H54 (cell line): ENCODE data around the gene DIS3L2.
"Not testable (repeated sequence)": the region's sequence is repeated elsewhere in the genome, so short reads cannot be mapped to it uniquely, and the experiment has no call there.

Experiments
- DNase-seq: peaks from one replicate; pipeline ENCODE4 v3.0.0; 2011; ENCODE audit warnings: low spot score, mixed read lengths; ENCODE audit not compliant: insufficient read length
- FAIRE-seq: peaks from 3 replicates; lab custom pipeline; 2011; peaks lifted over from hg19 to GRCh38; lab: Jason Lieb, UNC
- POLR2A ChIP-seq: IDR thresholded peaks from 2 replicates; pipeline ENCODE4 v1.6.1; 2011; ENCODE audit warnings: low read depth, mild to moderate bottlenecking, low read length

Gene DIS3L2

DNA sequence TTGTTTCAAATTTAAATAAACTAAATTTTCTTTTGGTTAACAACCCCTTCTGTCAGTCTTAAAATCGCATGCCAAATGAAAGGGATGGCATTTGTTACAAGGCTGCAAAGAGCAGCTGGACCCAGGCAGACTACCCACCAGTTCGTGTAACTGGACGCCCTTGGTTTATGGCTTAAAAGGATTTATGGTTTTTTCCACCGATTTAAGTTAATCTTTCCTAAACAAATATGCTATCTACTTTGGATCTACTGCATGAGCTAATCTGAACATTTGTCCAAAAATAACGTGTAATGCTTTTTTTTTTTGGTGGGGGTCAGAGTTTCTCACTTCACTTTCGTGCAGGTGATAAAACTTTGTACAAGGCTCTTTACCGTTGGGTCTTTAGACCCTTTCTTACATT lies 62.9 kb downstream of the DIS3L2 start:
- DNase-seq = no peak
- TF ChIP-seq POLR2A = no peak
- no peak for FAIRE-seq

DNA sequence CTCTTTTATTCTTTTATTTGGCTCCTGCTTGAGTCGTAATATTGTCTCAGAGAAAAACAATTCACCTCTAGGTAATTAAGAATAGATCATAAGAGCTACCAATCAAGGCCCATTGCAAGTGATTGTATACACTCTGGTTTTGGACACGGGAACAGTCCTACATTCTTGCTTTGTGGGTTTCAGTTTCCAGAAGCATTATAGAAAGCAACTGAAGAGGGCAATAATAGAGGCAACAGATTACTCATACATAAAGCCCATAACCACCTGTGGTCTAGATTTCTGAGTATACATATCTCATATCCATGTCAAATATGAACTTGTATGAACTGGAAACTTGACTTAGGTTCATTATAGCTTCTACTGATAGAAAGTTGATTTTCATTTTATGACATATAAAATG lies 65.4 kb downstream of the DIS3L2 start:
- FAIRE-seq (no peak), DNase-seq (no peak)
- no peak for TF ChIP-seq POLR2A

DNA sequence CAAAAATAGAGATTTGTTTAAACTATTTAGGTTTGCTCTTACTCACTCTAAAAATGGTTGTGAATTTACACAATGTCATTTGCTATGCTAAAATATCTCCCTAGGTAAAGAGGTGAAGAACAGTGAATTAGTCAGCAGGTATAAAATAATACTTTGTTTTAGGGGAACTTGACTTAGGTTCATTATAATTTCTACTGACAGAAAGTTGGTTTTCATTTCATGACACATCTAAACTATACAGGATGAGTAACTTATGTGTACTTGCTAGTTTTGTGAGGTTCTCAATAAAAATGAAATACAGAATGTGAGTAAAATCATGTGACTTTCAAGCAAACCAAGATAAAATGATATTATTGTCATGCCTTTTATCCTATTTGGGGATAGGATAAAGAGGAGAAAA lies 66.0 kb downstream of the DIS3L2 start:
- no peak for DNase-seq
- no peak for TF ChIP-seq POLR2A
- FAIRE-seq = no peak

DNA sequence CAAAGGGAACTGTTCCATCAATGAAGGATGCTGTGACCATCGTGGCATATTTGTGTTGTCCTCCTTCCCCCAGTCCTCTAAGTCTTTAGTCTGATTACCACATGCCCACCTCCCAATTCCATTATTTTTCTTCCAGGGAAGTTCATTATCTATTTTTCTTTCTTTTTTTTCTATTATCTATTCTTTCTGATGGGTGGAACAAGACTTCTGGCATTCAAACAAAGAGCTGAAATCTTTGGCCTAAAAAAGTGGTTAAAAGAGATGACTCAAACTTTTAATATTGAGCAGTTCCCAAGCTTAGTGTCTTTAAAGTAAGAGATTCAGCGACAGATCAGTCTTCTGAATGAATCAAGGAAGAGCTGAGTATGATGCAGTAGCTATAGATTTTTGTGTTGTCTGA lies 66.6 kb downstream of the DIS3L2 start:
- no peak for TF ChIP-seq POLR2A
- DNase-seq (no peak), FAIRE-seq (no peak)

DNA sequence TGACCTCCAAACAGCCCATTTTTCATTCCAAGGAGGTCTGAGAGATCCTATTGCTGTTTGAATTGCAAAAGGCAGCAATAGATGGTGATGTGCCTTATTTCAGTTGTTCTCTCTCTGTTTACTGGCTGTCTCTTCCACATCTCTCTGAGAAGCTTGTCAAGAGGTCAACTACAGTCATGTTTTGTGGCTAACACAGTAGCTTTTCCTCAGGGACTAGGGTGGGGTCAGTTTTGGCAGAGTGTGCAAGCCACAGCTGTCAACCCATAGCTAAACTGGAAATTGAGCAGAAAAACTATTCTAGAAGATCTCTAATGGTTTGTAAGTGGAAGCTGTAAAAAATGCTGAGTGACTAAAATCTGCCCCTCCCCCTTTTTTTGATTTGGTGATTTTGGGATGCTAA lies 67.1 kb downstream of the DIS3L2 start:
- no peak for TF ChIP-seq POLR2A
- peak; percentile 50 for FAIRE-seq
- DNase-seq = no peak

DNA sequence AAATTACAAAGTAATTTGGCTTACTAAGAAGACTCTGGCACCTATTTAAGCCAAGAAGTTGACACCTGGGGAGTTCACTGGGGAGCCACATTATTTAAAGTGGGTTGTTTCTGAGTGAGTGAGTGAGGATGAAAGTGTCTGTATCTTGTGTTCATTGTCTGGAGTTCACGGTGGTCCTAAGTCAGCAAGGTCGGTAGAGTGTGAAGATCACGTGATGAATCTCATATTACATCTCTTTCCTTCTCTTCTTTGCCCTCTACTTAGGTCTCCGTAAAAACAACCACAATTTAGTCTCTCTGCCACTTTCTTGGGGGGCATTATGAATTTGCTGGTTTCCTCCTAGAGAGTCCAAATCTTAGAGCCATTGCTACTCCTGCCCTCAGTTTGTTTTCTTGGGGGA lies 67.8 kb downstream of the DIS3L2 start:
- TF ChIP-seq POLR2A = no peak
- no peak for DNase-seq
- no peak for FAIRE-seq

DNA sequence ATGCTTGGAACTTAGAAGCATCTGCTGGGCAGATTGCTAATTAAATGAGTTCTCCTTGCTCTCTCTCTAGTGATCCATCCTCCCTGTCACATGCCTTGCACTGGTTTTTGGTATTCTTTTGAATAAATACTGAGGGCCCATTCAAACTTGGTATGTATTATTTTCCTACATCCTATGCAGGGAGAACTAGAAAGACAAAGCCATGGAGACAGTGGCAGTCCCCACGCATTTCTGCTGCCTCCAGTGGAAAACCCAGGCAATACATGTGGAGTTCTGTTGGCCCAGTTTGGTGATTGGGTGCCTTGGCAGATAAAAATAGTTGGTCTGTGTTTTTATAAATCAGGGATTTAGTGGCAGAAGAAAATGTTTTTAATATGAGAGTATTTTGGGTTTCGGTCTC lies 68.7 kb downstream of the DIS3L2 start:
- TF ChIP-seq POLR2A = no peak
- peak; percentile 48 for FAIRE-seq

DNA sequence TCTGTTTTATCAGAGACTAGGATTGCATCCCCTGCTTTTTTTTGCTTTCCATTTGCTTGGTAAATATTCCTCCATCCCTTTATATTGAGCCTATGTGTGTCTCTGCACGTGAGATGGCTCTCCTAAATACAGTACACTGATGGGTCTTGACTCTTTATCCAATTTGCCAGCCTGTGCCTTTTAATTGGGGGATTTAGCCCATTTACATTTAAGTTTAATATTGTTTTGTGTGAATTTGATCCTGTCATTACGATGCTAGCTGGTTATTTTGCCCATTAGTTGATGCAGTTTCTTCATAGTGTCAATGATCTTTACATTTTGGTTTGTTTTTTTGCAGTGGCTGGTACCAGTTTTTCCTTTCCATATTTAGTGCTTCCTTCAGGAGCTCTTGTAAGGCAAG lies 73.8 kb downstream of the DIS3L2 start:
- FAIRE-seq, DNase-seq: not testable (repeated sequence)

More for the DNA sequence above, 68.7 kb downstream of the DIS3L2 start:
- DNase-seq = peak; percentile 5

DNA sequence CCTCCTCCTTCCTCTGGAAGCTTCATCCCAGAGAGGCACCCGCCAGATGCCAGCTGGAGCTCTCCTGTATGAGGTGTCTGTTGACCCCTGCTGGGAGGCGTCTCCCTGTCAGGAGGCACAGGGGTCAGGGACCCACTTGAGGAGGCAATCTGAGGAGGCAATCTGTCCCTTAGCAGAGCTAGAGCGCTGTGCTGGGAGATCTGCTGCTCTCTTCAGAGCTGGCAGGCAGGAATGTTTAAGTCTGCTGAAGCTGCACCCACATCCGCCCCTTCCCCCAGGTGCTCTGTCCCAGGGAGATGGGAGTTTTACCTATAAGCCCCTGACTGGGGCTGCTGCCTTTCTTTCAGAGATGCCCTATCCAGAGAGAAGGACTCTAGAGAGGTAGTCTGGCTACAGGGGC lies 75.4 kb downstream of the DIS3L2 start:
- FAIRE-seq, DNase-seq: not testable (repeated sequence)

DNA sequence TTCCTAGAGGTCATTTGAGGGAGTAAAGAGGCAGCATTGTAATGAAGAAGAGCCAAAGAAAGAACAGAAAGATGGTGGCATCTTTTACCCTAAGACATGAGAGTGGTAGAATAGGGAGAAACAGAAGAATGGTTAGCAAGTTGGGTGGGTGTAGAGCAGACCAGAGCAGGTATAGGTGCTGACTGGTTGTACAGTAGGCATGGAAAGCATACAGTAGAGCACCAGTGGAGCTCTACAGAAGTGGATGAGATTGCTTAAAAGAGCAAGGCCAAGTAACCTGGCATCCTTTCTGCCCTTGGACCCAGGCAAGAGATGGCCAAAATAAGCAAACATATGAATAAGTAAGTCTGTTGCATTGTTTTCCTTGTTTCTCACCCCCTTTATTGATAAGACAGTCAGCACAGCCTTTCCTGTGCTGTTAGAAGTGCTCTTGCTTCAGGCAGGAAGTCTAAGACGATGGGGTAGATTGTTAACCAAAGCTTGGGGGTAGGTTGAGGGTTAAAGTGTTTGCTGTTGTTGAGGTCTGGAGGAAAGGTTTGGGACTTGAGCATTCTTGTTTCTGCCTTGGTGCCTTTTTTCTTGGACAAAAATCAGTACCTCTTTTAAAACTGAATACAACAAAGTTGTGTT lies 76.9 kb downstream of the DIS3L2 start:
- FAIRE-seq = no peak
- TF ChIP-seq POLR2A = no peak
- DNase-seq = no peak

DNA sequence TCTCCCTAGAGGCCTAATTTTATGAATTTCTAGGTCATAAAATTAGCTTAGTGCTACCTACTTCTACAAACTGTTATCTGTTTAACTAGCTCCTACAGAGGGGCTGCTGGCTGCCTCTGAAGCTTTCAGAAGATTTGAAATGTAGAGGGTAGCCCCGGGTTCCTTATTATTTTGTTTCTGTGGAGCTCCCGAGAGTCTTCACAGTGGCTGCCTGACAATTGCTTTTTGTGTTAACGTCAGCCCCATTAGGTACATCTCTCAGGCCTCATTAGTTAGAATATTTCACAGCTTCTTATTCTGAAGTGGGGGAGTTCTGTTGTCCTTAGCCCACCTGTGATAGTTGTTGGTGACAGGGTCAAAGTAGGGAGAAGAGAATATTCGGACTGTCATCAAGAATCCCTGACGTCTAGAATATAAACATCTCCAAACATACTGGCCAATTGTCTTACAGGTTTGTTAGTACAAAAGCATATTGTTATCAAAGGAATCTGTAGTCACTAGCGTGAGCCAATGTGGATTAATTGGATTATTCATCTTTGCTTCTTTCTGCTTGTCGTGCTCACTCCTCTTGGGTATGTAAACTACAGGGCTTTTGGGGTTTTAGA lies 77.5 kb downstream of the DIS3L2 start:
- no peak for DNase-seq
- no peak for FAIRE-seq
- TF ChIP-seq POLR2A = no peak

DNA sequence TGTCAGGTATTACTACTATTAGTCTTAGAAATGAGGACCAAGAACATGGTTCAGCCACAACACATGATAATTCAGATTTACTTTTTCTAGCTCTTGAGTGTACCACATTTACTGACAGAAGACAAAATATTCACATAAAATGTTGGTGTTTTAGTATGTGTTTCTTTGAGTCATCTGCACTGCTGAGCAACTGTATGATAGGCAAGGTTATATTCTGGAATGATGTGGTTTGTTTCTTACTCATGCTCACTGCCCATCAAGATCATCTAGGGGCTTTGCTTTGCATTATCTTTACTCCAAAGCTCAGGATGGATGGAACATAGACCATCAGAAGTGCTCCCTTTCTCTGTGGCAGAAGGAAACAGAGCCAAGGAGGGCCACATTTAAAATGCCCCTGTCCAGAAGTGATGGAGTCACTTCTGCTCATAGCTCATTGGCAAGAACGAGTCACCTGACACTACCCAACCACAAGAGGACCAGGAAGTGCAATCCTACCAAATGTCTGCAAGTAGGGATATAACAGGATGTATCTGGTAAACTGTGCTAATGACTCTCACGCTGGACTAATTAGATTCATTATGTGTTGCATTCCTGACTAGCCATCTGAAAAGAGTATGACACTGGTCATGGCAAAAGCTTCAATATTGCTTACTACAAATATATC lies 81.5 kb downstream of the DIS3L2 start:
- DNase-seq = no peak
- no peak for FAIRE-seq
- TF ChIP-seq POLR2A = no peak

DNA sequence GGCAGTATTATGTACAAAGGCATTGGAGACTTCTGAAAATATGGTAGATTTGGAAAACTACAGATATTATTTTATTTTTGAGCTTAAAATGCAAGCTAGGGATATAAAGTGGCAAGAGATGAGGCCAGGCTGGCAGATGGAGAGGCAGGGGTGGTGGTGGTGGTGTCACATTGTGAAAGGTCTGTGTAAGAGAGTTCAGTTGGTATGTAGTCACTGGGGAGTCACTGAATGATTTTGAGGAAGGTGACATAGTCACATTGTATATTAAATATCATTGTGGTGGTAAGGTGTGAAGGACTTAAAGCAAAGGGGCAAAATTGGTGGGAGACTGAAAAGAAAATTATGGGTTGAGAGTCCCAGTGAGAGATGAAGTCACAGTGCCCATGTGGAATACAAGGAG lies 82.5 kb downstream of the DIS3L2 start:
- TF ChIP-seq POLR2A = no peak
- DNase-seq (no peak), FAIRE-seq (no peak)

DNA sequence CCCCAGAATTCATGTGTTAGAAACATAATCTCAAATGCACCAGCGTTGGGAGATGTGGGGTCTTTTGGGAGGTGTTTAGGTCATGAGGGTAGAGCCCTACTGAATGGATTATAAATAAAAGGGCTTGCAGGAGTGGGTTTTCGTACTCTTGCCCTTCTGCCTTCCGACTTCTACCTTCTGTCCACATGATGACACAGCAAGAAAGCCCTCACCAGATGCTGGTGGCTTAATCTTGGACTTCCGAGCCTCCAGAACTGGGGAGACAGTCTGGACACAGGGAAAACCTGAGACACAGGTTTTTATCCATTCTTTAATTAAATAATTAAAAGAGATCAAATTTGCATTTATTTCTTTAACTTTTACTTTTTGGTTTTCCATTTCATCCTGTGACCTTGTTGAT lies 87.8 kb downstream of the DIS3L2 start:
- FAIRE-seq = no peak
- TF ChIP-seq POLR2A = no peak
- DNase-seq = no peak

DNA sequence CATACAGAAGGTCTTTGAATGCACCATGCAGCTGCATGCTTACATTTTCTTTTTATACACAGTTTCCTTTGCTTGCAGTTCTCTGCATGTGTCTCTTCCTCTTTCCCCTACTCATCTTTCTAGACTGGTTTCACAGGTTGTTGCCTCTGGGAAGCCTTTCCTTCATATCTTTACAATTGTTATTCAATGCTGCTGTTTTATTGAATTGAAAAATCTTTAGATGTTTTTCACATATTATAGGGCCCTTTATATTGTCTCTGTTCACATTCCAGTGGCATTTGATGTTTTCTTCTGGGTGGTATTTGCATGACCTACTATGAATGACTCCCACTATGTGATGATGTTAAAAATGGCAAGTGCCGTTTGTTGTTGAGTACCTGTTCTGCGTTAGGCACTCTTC lies 91.1 kb downstream of the DIS3L2 start:
- no peak for FAIRE-seq

More for the DNA sequence above, 91.1 kb downstream of the DIS3L2 start:
- no peak for DNase-seq
- no peak for TF ChIP-seq POLR2A
